HEK293 (cell line): ENCODE data around the gene ZNF618.

Source experiments
- CTCF ChIA-PET: fragments of 350-600 bp; formaldehyde crosslinking; extraction: SDS; loops from one replicate; lab custom pipeline; 2021; ENCODE audit warnings: antibody characterized with exemption; lab: Yijun Ruan, JAX
- POLR2A ChIA-PET: fragments of 300-600 bp; formaldehyde crosslinking; extraction: SDS; loops from one replicate; lab custom pipeline; 2020; ENCODE audit warnings: antibody characterized with exemption, inconsistent platforms; lab: Yijun Ruan, JAX
- H3K27ac ChIP-seq: fragments of 200-500 bp; sonication (Bioruptor generic); 2 replicates; pipeline ENCODE4 v1.5.1; 2014; ENCODE audit warnings: low read depth, low read length, control low read depth, inconsistent platforms; ENCODE audit errors: extremely low read depth
- H3K36me3 ChIP-seq, 2 experiments: fragments of 200-500 bp in 1 of 2; sonication (Bioruptor generic) in 1 of 2; 1 replicate in 1 of 2; 2 replicates in 1 of 2; pipeline ENCODE4 v1.5.1; 2014 to 2017; ENCODE audit warnings: inconsistent platforms in 2 of 2, low read length in 2 of 2; ENCODE audit not compliant: control insufficient read depth in 2 of 2, insufficient read depth in 1 of 2
- H3K4me1 ChIP-seq: fragments of 200-500 bp; sonication (Bioruptor generic); 2 replicates; pipeline ENCODE4 v1.5.1; 2014; ENCODE audit warnings: mild to moderate bottlenecking, low read length, inconsistent platforms; ENCODE audit not compliant: control insufficient read depth, insufficient read depth
- H3K4me3 ChIP-seq: 2 replicates; pipeline ENCODE4 v1.5.1; 2011; ENCODE audit warnings: low read depth, mild to moderate bottlenecking, control low read depth, low read length, moderate library complexity
- H3K9me3 ChIP-seq: fragments of 200-500 bp; sonication (Bioruptor generic); 2 replicates; pipeline ENCODE4 v1.5.1; 2014; ENCODE audit warnings: low read depth, low read length, inconsistent platforms; ENCODE audit not compliant: control insufficient read depth, insufficient read depth
- HOXC10 ChIP-seq: sonication (generic); formaldehyde crosslinking; IDR thresholded peaks from 2 replicates; pipeline ENCODE4 v1.8.1; 2023; ENCODE audit warnings: mild to moderate bottlenecking, missing genetic modification reagents
- SP7 ChIP-seq: fragments of 450-650 bp; formaldehyde crosslinking; IDR thresholded peaks from 2 replicates; pipeline ENCODE4 v1.5.1; 2016; ENCODE audit warnings: missing biosample characterization, missing genetic modification characterization
- WT1 ChIP-seq: fragments of 450-650 bp; formaldehyde crosslinking; IDR thresholded peaks from 2 replicates; pipeline ENCODE4 v1.5.1; 2016; ENCODE audit warnings: missing biosample characterization, missing genetic modification characterization
- ZIC2 ChIP-seq: fragments of 450-650 bp; formaldehyde crosslinking; IDR thresholded peaks from 2 replicates; pipeline ENCODE4 v1.5.1; 2016; ENCODE audit warnings: missing biosample characterization, missing genetic modification characterization
- ZNF133 ChIP-seq: fragments of 450-650 bp; formaldehyde crosslinking; IDR thresholded peaks from 2 replicates; pipeline ENCODE4 v1.5.1; 2016; ENCODE audit warnings: missing biosample characterization, missing genetic modification characterization
- ZNF530 ChIP-seq: fragments of 450-650 bp; formaldehyde crosslinking; IDR thresholded peaks from 2 replicates; pipeline ENCODE4 v1.5.1; 2016; ENCODE audit warnings: low read depth, missing biosample characterization, missing genetic modification characterization
- ZNF658 ChIP-seq: fragments of 450-650 bp; formaldehyde crosslinking; IDR thresholded peaks from 2 replicates; pipeline ENCODE4; 2016; ENCODE audit warnings: missing biosample characterization, missing genetic modification characterization
- ZNF701 ChIP-seq: fragments of 450-650 bp; formaldehyde crosslinking; IDR thresholded peaks from 2 replicates; pipeline ENCODE4 v1.5.1; 2016; ENCODE audit warnings: missing biosample characterization, missing genetic modification characterization
- ZNF785 ChIP-seq: fragments of 450-650 bp; formaldehyde crosslinking; IDR thresholded peaks from 2 replicates; pipeline ENCODE4 v1.5.1; 2016; ENCODE audit warnings: missing biosample characterization, missing genetic modification characterization
- TF ChIP-seq, protein P1 (sequence below): fragments of 450-650 bp; formaldehyde crosslinking; IDR thresholded peaks from 2 replicates; pipeline ENCODE4 v1.5.1; 2016; ENCODE audit warnings: missing biosample characterization, missing genetic modification characterization
- TF ChIP-seq, protein P2 (sequence below): sonication (generic); formaldehyde crosslinking; IDR thresholded peaks from 2 replicates; pipeline ENCODE4 v1.8.1; 2022; ENCODE audit warnings: mild to moderate bottlenecking, moderate library complexity, missing genetic modification reagents

Gene ZNF618

DNA sequence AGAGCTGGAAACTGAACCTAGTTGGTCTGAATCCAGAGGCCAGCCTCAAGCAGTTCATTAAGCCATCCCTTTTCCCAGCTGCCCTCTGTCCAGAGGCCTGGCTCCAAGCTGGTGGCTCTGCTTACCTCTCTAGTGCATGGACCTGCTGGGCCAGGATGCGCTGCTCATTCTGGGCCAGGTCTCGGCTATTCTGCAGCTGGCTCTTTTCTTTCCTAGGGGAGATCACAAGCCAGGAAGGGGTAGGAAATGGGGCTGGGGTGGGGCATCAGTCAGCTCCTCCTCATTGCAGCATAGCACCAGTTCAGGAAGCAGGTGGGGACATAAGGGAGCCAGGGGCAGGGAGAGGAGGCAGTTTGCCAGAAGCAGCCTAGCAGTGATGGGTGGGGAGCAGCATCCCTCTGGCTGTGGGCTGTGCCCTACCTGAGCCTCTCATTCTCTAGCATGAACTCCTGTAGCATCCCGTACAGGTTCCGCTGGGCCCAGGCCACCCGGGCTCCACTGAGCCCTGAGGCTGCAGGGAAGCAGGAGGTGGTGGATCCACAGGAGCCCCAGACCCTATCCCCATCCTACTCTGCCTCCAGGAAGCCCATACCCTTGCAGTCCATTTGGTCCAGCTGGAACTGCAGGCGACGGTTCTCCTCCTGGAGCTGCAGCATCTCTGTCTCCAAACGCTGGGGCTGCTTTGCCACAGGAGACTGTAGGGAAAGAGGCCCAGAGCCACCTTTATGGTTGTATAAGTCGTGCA lies 217.8 kb downstream of the ZNF618 start:
- Histone ChIP-seq H3K27ac (no peak overlapping the region), H3K36me3 (no peaks in the 10 kb centered on the region), H3K4me3 (no peak overlapping the region), H3K4me1 (no peaks in the 10 kb centered on the region), H3K9me3 (no peaks in the 10 kb centered on the region)
- ChIA-PET POLR2A (no interaction called here), CTCF (interaction anchor here (0.8 to 4.7 kb wide), 4 partner anchors 11 to 197 kb away, joined by 3 to 54 read pairs (median 19); no protein-coding TSS in a partner anchor)
- no peak for TF ChIP-seq ZNF530
- TF ChIP-seq ZNF658 (tag by site-specific recombination): no peak
- no peak for TF ChIP-seq WT1 (tag by site-specific recombination)
- TF ChIP-seq HOXC10 (CRISPR knock-in tag): no peak
- no peak for TF ChIP-seq ZNF785 (tag by site-specific recombination)
- no peak for TF ChIP-seq ZNF133 (tag by site-specific recombination)
- no peak for TF ChIP-seq ZNF701 (tag by site-specific recombination)
- TF ChIP-seq, protein P1, sequence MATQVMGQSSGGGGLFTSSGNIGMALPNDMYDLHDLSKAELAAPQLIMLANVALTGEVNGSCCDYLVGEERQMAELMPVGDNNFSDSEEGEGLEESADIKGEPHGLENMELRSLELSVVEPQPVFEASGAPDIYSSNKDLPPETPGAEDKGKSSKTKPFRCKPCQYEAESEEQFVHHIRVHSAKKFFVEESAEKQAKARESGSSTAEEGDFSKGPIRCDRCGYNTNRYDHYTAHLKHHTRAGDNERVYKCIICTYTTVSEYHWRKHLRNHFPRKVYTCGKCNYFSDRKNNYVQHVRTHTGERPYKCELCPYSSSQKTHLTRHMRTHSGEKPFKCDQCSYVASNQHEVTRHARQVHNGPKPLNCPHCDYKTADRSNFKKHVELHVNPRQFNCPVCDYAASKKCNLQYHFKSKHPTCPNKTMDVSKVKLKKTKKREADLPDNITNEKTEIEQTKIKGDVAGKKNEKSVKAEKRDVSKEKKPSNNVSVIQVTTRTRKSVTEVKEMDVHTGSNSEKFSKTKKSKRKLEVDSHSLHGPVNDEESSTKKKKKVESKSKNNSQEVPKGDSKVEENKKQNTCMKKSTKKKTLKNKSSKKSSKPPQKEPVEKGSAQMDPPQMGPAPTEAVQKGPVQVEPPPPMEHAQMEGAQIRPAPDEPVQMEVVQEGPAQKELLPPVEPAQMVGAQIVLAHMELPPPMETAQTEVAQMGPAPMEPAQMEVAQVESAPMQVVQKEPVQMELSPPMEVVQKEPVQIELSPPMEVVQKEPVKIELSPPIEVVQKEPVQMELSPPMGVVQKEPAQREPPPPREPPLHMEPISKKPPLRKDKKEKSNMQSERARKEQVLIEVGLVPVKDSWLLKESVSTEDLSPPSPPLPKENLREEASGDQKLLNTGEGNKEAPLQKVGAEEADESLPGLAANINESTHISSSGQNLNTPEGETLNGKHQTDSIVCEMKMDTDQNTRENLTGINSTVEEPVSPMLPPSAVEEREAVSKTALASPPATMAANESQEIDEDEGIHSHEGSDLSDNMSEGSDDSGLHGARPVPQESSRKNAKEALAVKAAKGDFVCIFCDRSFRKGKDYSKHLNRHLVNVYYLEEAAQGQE (tag by site-specific recombination): no peak

DNA sequence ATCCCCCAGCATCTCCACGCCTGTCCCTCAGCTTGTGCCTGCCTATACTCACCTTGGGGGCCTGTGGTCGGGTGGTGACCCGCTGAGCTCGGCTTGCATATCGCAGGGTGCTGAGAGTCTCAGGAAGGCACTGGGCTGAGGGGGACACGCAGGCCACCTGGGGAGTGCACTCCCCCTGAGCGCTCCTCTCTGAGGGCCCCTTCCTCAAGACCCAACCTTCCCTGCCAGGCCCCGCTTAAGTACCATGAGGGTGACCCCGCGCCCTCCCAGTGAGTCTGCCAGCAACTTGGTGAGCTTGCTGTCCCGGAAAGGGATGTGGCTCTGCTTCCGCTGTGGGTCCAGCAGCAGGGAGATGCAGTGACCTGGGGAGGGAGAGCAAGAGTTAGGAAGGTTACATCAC lies 218.9 kb downstream of the ZNF618 start:
- no peaks in the 10 kb centered on the region for H3K4me1 ChIP-seq
- H3K27ac ChIP-seq: no peak overlapping the region
- H3K36me3 ChIP-seq: no peaks in the 10 kb centered on the region
- no peaks in the 10 kb centered on the region for H3K9me3 ChIP-seq
- H3K4me3 ChIP-seq: no peak overlapping the region
- ChIA-PET CTCF (interaction anchor here (1.8 to 4.7 kb wide), 3 partner anchors 12 to 196 kb away, joined by 9 to 54 read pairs (median 29); no protein-coding TSS in a partner anchor), POLR2A (no interaction called here)
- TF ChIP-seq, protein P2, sequence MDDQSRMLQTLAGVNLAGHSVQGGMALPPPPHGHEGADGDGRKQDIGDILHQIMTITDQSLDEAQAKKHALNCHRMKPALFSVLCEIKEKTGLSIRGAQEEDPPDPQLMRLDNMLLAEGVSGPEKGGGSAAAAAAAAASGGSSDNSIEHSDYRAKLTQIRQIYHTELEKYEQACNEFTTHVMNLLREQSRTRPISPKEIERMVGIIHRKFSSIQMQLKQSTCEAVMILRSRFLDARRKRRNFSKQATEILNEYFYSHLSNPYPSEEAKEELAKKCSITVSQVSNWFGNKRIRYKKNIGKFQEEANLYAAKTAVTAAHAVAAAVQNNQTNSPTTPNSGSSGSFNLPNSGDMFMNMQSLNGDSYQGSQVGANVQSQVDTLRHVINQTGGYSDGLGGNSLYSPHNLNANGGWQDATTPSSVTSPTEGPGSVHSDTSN: no peak
- TF ChIP-seq ZIC2 (tag by site-specific recombination): 0 out of 2 replicates have a peak, but pooled peaks have one; percentile 15

DNA sequence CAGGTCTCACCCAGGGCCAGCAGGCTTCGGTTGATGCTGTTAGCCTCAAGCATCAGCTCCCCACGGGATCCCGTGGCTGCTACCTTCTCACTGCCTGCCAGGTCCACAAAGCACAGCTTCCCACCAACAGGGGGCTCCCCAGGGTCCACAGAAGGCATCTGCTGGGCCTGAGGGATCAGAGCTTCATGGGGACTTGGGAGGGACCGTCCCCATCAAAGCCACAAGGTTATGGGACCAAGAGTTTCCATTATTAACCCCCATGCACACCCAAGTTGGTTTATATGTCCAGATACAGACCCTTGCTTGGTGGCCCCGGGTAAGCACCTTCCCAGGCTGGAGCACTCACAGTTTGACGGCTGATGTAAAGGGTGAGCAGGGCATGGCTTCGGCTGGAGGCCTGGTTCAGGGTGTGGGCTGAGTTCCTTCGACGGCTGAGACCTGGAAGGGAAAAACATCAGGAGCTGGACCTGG lies 220.0 kb downstream of the ZNF618 start:
- Histone ChIP-seq H3K4me1 (no peaks in the 10 kb centered on the region), H3K27ac (no peak overlapping the region), H3K36me3 (no peaks in the 10 kb centered on the region), H3K4me3 (no peak overlapping the region), H3K9me3 (no peaks in the 10 kb centered on the region)
- ChIA-PET CTCF (interaction anchor here (0.5 to 4.7 kb wide), 9 partner anchors 12 to 526 kb away, joined by 3 to 54 read pairs (median 3); no protein-coding TSS in a partner anchor), POLR2A (no interaction called here)
- peak; percentile 37 for TF ChIP-seq ZIC2 (tag by site-specific recombination)
- TF ChIP-seq SP7 (tag by site-specific recombination): no peak
